SHP77 treated with DMSO at 0.1 percent for 48 hours (cell line): ENCODE results near the gene TCL1B.

Source experiments
- DNase-seq: peaks from one replicate; lab custom pipeline; 2025; lab: John Stamatoyannopoulos, UW

TCL1B gene

GRCh38 chr14:95667249-95667693 lies 19.0 kb upstream of the TCL1B start:
- no peak for DNase-seq

- DNase-seq: no peak
These were observed 17.9 kb upstream of the TCL1B start for GRCh38 chr14:95668235-95668772.

GRCh38 chr14:95674613-95675012 lies 11.6 kb upstream of the TCL1B start:
- no peak for DNase-seq

GRCh38 chr14:95675486-95675885 lies 10.7 kb upstream of the TCL1B start:
- DNase-seq: no peak

- no peak for DNase-seq
These were observed 8.9 kb upstream of the TCL1B start for GRCh38 chr14:95677179-95677835.

GRCh38 chr14:95679148-95679815 lies 6.9 kb upstream of the TCL1B start:
- DNase-seq: no peak

GRCh38 chr14:95679998-95680735 lies 6.1 kb upstream of the TCL1B start:
- no peak for DNase-seq

- DNase-seq: no peak
These were observed 5.1 kb upstream of the TCL1B start for GRCh38 chr14:95681153-95681552.

GRCh38 chr14:95683793-95684192 lies 2.4 kb upstream of the TCL1B start:
- DNase-seq: no peak

GRCh38 chr14:95686935-95687334 lies 709 bp downstream of the TCL1B start:
- DNase-seq: no peak

- no peak for DNase-seq
These were observed 3.2 kb downstream of the TCL1B start for GRCh38 chr14:95689441-95689840.

GRCh38 chr14:95690815-95691214 lies 4.6 kb downstream of the TCL1B start:
- no peak for DNase-seq

- DNase-seq: no peak
These were observed 5.4 kb downstream of the TCL1B start for GRCh38 chr14:95691591-95691990.

GRCh38 chr14:95692109-95692508 lies 5.9 kb downstream of the TCL1B start:
- DNase-seq: no peak

GRCh38 chr14:95695051-95695450 lies 8.8 kb downstream of the TCL1B start:
- no peak for DNase-seq

GRCh38 chr14:95695913-95696312 lies 9.7 kb downstream of the TCL1B start:
- DNase-seq: no peak

- no peak for DNase-seq
These were observed 10.5 kb downstream of the TCL1B start for GRCh38 chr14:95696741-95697140.

- no peak for DNase-seq
These were observed 11.5 kb downstream of the TCL1B start for GRCh38 chr14:95697764-95698163.

GRCh38 chr14:95698287-95698686 lies 12.1 kb downstream of the TCL1B start:
- no peak for DNase-seq

GRCh38 chr14:95699412-95699811 lies 13.2 kb downstream of the TCL1B start:
- no peak for DNase-seq

- DNase-seq: no peak
These were observed 14.2 kb downstream of the TCL1B start for GRCh38 chr14:95700221-95700976.

- no peak for DNase-seq
These were observed 15.6 kb downstream of the TCL1B start for GRCh38 chr14:95701846-95702221.
